ENCODE data around the gene PRLHR. TPM values are rescaled to one million over a fixed set of nuclear protein-coding genes. Genes with fewer than 3 reads are reported as not detected.

The PRLHR gene
- total and polyA plus RNA-seq, 2 of the 13 experiments (the other 11 are each of a cell fraction or from before 2014, with no cell fraction given), result not detected

DNA sequence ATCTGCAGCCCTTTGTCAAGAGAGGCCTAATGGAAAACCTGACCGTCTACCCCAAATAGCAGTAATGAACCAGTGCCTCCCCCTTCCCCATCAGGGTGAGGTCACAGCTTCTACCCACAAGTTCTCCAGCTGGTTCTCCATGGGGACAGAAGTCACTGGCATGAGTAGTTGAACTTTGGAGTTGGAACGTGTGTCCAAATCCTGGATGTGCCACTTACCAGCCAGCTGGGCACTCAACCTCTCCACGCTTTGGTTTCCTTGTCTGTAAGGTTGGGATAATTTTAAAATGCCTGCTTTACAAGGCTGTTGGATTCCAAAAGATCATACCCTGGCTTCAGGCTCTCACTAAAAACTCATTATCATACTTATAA lies 25.6 kb downstream of the PRLHR start:
- Histone ChIP-seq H3K4me3 (replicated peaks in 1 of 3; ENCODE audit: insufficient read depth in 1 of 3, low read depth in 2 of 3, low read length in 3 of 3) (no peak overlapping the region), H3K9me3 (ENCODE audit: low read length) (no peaks in the 10 kb centered on the region), H3K4me2 (ENCODE audit: low read depth, low read length) (no peak overlapping the region), H4K20me1 (ENCODE audit: insufficient read depth, low read length) (no peaks in the 10 kb centered on the region), H3K27me3 (ENCODE audit: control insufficient read depth in 1 of 2, insufficient read depth in 2 of 2, low read length in 2 of 2) (peaks cover 0 to 29% of the 10 kb centered on the region in 2 experiments; a peak in 2 of 5 replicates), H3K36me3 (replicated peaks in 1 of 2; ENCODE audit: control insufficient read depth in 1 of 2, insufficient read depth in 2 of 2, low read length in 2 of 2) (no peaks in the 10 kb centered on the region), H3K4me1 (ENCODE audit: insufficient read depth, low read length) (peaks cover 6% of the 10 kb centered on the region), H3K27ac (ENCODE audit: extremely low read length, insufficient read depth, low read length) (no peak overlapping the region), H2AFZ (ENCODE audit: low read length) (no peak overlapping the region), H3K9ac (ENCODE audit: insufficient read depth, low read depth, low read length) (no peak overlapping the region), H3K79me2 (ENCODE audit: insufficient read depth, low read length) (no peaks in the 10 kb centered on the region)
- DNase-seq (ENCODE audit: low spot score) (no peak), ATAC-seq (no peak), FAIRE-seq (no peak)
- WGBS (ENCODE audit: low lambda C conversion rate), result 0% methylated on average over 2 of the region's 3 CpGs
- BruUV-seq (replicated peaks), result no TSS peak
- in situ Hi-C loops (cut with HindIII; ENCODE audit: extremely low pct_ligation_motif_present, low pct_unique_long_range_greater_than_20kb) (loop anchor here (5.0 to 10.0 kb wide), 2 partner anchors 147 to 235 kb away; no protein-coding TSS in a partner anchor), intact Hi-C loops (cut with micrococcal nuclease; ENCODE audit: unreplicated experiment) (loop anchor here (2.0 to 5.0 kb wide), 3 partner anchors 143 to 457 kb away; partner anchors contain the start of gene NANOS1)
- POLR2A ChIA-PET, result no interaction called here
- CTCF ChIA-PET (ENCODE audit: low intra/inter-chr PET ratio, low total read pairs), result no interaction called here
- TF ChIP-seq ESRRA (CRISPR knock-in tag; IDR thresholded peaks at IDR 0.05; ENCODE audit: low read depth) (no peak), ZFP82 (CRISPR knock-in tag; IDR thresholded peaks at IDR 0.05; ENCODE audit: borderline replicate concordance) (no peak), ZNF33B (CRISPR knock-in tag; IDR thresholded peaks at IDR 0.05) (no peak), SOX5 (CRISPR knock-in tag; IDR thresholded peaks at IDR 0.05; ENCODE audit: borderline replicate concordance) (no peak), ZNF101 (CRISPR knock-in tag; IDR thresholded peaks at IDR 0.05; ENCODE audit: borderline replicate concordance, low read depth) (no peak), ARNTL (CRISPR knock-in tag; IDR thresholded peaks at IDR 0.05) (no peak), SOX6 (IDR thresholded peaks at IDR 0.05) (no peak), SOX6 (CRISPR knock-in tag; IDR thresholded peaks at IDR 0.05) (no peak)
- TF ChIP-seq, protein P1, sequence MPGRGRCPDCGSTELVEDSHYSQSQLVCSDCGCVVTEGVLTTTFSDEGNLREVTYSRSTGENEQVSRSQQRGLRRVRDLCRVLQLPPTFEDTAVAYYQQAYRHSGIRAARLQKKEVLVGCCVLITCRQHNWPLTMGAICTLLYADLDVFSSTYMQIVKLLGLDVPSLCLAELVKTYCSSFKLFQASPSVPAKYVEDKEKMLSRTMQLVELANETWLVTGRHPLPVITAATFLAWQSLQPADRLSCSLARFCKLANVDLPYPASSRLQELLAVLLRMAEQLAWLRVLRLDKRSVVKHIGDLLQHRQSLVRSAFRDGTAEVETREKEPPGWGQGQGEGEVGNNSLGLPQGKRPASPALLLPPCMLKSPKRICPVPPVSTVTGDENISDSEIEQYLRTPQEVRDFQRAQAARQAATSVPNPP (CRISPR knock-in tag; IDR thresholded peaks at IDR 0.05), result no peak
- TF ChIP-seq, protein P2, sequence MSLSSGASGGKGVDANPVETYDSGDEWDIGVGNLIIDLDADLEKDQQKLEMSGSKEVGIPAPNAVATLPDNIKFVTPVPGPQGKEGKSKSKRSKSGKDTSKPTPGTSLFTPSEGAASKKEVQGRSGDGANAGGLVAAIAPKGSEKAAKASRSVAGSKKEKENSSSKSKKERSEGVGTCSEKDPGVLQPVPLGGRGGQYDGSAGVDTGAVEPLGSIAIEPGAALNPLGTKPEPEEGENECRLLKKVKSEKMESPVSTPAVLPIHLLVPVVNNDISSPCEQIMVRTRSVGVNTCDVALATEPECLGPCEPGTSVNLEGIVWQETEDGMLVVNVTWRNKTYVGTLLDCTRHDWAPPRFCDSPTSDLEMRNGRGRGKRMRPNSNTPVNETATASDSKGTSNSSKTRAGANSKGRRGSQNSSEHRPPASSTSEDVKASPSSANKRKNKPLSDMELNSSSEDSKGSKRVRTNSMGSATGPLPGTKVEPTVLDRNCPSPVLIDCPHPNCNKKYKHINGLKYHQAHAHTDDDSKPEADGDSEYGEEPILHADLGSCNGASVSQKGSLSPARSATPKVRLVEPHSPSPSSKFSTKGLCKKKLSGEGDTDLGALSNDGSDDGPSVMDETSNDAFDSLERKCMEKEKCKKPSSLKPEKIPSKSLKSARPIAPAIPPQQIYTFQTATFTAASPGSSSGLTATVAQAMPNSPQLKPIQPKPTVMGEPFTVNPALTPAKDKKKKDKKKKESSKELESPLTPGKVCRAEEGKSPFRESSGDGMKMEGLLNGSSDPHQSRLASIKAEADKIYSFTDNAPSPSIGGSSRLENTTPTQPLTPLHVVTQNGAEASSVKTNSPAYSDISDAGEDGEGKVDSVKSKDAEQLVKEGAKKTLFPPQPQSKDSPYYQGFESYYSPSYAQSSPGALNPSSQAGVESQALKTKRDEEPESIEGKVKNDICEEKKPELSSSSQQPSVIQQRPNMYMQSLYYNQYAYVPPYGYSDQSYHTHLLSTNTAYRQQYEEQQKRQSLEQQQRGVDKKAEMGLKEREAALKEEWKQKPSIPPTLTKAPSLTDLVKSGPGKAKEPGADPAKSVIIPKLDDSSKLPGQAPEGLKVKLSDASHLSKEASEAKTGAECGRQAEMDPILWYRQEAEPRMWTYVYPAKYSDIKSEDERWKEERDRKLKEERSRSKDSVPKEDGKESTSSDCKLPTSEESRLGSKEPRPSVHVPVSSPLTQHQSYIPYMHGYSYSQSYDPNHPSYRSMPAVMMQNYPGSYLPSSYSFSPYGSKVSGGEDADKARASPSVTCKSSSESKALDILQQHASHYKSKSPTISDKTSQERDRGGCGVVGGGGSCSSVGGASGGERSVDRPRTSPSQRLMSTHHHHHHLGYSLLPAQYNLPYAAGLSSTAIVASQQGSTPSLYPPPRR (CRISPR knock-in tag; IDR thresholded peaks at IDR 0.05; ENCODE audit: borderline replicate concordance), result no peak

Measured in HepG2 (cell line).